A204.1 (cell line): ENCODE measurements around the gene SMARCC1.
"Not testable (repeated sequence)": the region's sequence is repeated elsewhere in the genome, so short reads cannot be mapped to it uniquely, and the experiment has no call there.

Experiments used
- FAIRE-seq: peaks from 2 replicates; lab custom pipeline; 2012; peaks lifted over from hg19 to GRCh38; lab: Jason Lieb, UNC

SMARCC1 gene

DNA sequence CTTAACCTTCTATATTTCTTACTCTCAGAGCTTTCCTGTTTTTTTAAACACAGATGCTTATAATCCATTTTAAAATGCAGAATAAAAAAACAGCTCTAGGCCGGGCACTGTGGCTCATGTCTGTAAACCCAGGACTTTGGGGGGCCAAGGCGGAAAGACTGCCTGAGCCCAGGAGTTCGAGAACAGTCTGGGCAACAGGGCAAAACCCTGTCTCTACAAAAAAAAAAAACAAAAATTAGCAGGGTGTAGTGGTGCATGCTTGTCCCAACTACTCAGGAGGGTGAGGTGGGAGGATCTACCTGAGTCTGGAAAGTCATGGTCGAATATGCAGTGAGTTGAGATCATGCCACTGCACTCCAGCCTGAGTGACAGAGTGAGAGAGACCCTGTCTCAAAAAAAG, 15.5 kb downstream of the SMARCC1 start:
- FAIRE-seq = no peak

DNA sequence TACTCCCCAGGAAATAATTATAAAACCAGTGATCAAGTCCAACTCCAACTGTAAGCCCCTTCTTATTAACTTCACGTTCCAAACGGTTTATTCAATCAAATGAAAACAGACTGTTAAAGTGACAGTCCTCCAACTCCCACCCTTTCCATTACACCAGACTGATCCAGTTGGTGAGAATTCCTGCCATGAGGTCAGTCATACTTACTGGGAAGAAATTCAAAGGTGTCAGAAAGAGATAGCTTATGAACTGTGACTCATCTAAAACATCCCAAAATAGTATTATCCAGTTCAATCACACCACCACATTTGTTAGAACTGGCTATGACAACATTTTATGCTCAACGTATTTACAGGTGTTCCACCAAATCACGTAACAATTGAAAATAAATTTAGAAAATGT, 19.5 kb downstream of the SMARCC1 start:
- FAIRE-seq = no peak

DNA sequence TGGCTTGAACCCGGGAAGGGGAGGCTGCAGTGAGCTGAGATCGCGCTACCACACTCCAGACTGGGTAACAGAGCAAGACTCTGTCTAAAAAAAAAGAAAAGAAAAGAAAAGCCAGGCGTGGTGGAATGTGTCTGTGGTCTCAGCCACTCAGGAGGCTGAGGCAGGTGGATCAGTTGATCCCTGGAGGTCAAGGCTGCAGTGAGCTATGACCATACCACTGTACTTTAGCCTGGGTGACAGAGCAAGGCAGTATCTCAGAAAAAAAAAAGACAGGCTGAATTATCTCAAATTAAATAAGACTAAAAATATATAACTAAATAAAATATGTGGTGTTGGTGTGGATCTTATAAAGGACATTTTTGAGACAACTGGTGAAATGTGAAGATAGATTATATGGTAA, 20.6 kb downstream of the SMARCC1 start:
- no peak for FAIRE-seq

- not testable (repeated sequence) for FAIRE-seq
Observed at GRCh38 chr3:47760207-47760606, 21.5 kb downstream of the SMARCC1 start.

GRCh38 chr3:47758261-47759025, 23.2 kb downstream of the SMARCC1 start:
- no peak for FAIRE-seq

- no peak for FAIRE-seq
Observed at GRCh38 chr3:47752716-47753115, 29.0 kb downstream of the SMARCC1 start.

DNA sequence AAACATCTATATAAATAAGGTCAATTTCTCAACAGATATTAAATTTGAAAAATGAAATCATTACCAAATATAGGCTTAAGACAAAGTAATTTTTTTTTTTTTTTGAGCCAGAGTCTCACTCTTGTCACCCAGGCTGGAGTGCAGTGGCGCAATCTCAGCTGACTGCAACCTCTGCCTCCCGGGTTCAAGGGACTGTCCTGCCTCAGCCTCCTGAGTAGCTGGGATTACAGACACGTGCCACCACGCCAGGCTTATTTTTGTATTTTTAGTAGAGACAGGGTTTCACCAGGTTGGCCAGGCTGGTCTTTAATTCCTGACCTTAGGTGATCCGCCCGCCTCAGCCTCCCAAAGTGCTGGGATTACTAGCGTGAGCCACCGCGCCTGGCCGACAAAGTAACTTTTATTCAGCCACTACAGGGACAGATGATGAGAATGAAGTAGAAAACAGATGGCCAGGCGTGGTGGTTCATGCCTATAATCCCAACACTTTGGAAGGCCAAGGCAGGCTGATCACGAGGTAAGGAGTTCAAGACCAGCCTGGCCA, 30.8 kb downstream of the SMARCC1 start:
- not testable (repeated sequence) for FAIRE-seq

DNA sequence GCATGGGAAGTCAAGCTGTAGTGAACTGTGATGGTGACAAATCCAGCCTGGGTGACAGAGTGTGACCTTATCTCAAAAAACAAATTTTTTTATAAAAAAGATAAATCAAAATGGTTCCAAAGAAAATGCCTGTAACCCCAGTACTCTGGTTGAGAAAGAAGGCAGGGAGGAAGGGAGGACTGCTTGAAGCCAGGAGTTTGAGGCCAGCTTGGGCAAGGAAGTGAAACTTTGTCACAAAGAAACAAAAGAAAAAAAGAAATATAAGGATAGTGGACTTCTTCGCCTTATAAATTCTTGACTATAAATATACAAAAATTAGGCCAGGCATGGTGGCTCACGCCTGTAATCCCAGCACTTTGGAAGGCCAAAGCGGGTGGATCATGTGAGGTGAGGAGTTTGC, 34.1 kb downstream of the SMARCC1 start:
- no peak for FAIRE-seq

DNA sequence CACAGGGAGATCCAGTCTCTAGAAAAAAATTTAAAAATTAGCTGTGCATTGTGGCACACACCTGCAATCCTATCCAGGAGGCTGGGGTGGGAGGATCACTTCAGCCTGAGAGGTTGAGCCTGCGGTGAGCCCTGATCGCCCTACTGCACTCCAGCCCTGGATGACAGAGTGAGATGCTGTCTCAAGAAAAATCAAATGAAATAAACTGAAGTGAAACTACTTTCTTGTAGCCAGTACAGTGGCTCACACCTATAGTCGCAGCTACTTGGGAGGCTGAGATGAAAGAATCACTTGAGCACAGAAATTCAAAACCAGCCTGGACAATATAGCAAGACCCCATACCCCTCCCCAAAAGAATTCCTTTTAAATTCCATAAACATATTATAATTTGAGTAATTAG, 35.4 kb downstream of the SMARCC1 start:
- FAIRE-seq = no peak

DNA sequence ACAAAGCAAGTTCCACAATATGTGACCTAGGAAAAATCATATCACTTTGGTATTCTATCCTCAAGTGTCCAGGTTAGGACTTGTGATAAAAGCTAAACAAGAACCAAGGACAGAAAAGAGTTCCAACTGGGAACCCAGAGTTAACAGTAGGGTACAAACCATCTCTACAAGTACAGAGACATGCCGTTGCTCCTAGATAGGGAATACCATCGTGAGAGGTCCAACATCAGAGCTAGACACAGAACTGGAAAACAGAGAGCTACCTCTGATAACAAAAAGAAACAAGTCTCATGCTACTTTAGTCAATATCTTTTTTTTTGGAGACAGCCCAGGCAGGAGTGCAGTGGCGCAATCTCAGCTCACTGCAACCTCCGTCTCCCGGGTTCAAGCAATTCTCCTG, 37.8 kb downstream of the SMARCC1 start:
- no peak for FAIRE-seq

DNA sequence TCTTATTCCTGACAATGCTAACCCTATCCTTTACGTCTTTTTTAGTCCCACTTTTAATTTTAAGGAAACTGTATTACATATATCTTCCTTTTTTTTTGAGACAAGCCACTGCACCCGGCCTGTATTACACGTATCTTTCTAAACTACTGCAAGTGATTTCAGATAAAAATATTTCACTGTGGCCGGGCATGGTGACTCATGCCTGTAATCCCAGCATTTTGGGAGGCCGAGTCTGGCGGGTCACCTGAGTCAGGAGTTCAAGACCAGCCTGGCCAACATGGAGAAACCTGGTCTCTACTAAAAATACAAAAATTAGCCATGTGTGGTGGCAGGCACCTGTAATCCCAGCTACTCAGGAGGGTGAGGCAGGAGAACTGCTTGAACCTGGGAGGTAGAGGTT, 38.3 kb downstream of the SMARCC1 start:
- not testable (repeated sequence) for FAIRE-seq

DNA sequence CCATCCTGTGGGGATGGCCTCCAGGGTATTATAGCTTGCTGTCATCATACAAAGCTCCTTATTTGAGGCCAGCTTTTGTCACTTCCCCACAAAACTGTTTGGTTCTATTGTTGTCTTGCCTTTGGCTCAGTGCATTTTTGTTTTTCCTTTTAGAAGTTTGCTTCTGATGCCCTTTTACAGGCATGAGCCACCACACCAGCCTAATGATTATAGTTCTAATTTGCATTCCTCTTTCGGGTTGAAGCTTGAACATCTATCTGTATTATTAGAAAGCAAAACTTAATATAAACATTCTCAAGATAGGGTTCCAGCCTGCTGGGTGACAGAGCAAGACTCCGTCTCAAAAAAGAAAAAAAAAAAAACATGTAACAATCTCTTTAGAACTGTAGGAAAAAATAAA, 39.8 kb downstream of the SMARCC1 start:
- no peak for FAIRE-seq

DNA sequence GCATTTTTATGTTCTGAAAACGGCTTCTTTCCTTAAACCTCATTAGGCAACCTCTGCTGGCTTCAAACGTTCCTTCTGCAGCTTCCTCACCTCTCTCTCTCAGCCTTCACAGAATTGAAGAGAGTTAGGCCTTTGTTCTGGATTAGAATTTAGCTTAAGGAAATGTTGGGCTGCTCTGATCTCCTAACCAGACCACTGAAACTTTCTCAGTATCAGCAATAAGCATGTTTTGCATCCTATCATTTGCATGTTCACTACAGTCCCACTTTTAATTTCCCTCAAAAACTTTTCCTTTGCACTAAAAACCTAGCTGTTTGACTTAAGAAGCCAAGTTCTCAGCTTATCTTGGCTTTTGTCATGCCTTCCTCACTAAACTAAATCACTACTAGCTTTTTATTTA, 49.5 kb downstream of the SMARCC1 start:
- FAIRE-seq = no peak

DNA sequence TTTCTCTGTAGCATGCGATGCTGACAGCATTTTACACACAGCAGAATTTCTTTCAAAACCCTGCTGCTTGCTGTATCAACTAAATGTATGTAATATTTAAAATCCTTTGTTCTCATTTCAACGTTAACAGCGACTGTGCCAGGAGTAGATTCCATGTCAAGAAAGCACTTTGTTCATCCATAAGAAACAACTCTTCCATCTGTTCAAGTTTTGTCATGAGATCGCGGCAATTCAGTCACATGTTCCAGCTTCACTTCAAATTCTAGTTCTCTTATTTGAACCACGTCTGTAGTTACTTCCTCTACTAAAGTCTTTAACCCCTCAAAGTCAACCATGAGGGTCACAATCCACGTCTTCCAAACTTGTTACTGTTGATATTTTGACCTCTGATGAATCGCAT, 50.6 kb downstream of the SMARCC1 start:
- FAIRE-seq = no peak

GRCh38 chr3:47722859-47723258, 58.8 kb downstream of the SMARCC1 start:
- no peak for FAIRE-seq

DNA sequence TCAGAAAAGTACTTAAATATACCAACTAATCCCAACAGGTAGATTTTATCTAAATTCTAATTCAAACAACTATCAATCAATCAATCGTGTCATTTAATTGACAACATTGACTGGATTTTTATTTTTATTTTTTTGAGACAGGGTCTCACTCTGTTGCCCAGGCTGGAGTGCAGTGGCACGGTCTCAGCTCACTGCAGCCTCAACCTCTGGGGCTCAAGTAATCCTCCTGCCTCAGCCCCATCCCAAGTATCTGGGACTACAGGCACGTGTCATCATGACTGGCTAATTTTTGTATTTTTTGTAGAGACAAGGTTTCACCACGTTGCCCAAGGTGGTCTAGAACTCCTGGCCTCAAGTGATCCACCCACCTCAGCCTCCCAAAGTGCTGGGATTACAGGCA, 64.2 kb downstream of the SMARCC1 start:
- not testable (repeated sequence) for FAIRE-seq

DNA sequence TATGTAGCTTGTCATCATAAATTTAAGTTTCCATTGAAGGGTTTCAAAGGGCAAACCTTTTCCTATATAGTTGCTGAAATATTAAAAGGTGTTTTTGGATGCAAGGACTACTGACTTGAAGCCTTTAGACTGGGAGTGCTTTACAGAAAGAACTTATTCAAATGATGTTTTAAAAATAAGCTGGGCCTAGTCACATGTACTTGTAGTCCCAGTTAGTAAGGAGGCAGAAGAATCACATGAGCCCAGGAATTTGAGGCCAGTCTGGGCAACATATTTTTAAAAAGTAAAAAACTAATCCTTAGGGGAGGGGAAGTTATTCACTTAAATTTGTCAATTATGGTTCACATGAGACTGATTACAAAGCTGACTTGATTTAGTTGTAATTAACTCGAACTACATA, 65.0 kb downstream of the SMARCC1 start:
- FAIRE-seq = no peak

- no peak for FAIRE-seq
Observed at GRCh38 chr3:47715928-47716327, 65.8 kb downstream of the SMARCC1 start.

DNA sequence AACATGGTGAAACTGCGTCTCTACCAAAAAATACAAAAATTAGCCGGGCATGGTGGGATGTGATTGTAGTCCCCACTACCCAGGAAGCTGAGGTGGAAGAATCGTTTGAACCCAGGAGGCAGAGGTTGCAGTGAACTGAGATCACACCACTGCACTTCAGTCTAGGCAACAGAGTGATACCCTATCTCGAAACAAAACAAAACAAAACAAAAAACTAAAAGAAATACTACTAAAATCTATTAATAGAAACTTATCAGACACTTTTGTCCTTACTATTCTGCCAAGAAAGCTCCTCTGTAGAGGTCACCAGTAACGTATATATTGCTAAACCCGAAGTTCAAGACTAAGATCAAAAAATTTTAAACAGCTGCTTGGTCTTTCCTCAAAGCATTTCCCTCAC, 67.1 kb downstream of the SMARCC1 start:
- FAIRE-seq = no peak

DNA sequence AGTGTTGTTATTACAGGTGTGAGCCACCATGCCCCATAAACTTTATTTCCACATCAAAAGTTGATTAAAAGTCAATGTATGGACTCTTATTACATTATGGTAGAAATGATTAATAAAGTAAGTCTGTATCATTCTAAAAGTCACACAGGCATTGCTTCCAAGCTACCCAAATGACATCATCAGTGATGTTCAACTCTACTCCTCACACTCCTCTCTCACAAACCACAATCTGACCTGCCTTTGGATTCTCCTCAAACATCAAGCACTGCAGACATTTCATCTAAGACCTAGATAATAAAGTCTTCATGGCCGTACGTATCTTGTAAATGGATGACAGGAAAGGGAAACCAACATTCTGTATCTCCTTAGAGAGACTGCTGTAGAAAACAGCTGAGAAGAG, 68.0 kb downstream of the SMARCC1 start:
- FAIRE-seq = no peak

DNA sequence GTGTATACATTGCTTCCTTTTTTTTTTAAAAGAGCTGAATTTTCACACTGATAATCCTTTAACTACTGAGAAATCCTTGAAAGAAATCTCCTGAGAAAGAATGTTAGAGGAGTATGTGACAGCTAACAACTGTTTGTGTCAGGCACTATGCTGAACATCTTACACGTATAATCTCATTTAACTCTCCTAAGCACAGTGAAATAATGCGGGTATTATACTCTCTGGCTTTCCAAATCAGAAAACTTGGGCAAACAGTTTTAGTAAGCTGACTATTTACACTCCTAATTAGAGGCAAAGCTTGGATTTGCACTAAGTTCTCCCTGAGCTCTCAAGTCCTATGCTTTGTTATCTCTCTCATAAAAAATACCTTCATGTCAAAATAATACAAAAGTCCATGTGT, 69.3 kb downstream of the SMARCC1 start:
- FAIRE-seq = no peak

DNA sequence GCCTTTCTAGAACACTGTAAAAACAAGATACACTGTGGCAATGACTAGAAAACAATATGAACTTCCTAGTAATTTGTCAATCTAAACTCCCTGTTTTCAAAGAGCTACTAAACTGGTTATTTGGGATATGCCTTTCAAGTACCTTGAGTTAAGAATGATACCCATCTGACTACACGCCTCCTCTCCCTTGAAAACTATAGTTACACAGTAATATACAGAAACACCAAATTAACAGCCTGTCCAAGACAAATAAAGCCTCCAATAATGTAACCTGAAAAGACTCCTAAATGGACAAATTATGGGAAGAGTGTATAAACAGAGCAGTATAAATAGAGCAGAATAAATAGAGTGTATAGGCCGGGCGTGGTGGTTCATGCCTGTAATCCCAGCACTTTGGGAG, 70.1 kb downstream of the SMARCC1 start:
- no peak for FAIRE-seq

GRCh38 chr3:47705391-47705790, 76.3 kb downstream of the SMARCC1 start:
- FAIRE-seq = no peak

DNA sequence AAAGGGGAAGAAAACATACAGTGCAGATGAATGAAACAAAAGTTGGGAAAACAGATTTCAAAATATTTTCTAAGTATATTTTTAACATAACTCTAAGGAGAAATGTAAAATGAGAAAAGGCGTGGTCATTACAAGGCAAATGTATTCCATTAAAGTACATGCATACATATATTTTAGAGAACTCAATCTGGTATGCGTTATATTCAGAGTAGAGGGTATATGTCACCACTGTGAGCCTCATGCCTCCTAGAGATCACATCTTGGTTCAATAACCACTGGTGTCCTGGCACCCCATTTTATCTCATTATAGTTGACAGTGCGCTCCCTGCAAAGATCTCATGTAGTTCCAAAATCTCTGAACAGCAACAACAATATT, 77.5 kb downstream of the SMARCC1 start:
- FAIRE-seq = no peak

DNA sequence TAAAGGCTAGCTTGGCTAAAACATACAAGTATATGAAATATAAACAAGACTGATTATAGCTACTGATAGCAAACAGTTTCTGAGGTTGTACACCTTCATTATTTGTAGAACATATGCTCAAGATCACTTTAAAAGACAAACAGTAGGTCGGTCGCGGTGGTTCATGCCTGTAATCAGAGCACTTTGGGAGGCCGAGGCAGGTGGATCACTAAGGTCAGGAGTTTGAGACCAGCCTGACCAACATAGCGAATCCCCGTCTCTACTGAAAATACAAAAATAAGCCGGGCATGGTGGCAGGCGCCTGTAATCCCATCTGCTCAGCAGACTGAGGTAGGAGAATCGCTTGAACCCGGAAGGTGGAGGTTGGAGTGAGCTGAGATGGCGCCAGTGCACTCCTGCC, 80.3 kb downstream of the SMARCC1 start:
- FAIRE-seq = no peak
